Sigmoid colon (tissue), 7 donors: Measurements from ENCODE around the gene IL3. TPM values are rescaled to one million over a fixed set of nuclear protein-coding genes. Genes with fewer than 3 reads are reported as not detected.

ENCODE experiments used
- DNase-seq: peaks from one replicate; pipeline ENCODE4 v3.0.0-alpha.2; 2019
- H3K27ac ChIP-seq, 4 donors: fragments of 200-600 bp; sonication (generic); one replicate each; pipeline ENCODE4 v1.5.1; 2016 to 2019; ENCODE audit warnings: mild to moderate bottlenecking in 1 of 4
- H3K27me3 ChIP-seq, 3 donors: fragments of 200-600 bp; sonication (generic); one replicate each; pipeline ENCODE4 v1.5.1; 2019; ENCODE audit warnings: mild to moderate bottlenecking in 1 of 3
- H3K36me3 ChIP-seq, 4 donors: fragments of 200-600 bp; sonication (generic); one replicate each; pipeline ENCODE4 v1.5.1; 2016 to 2019
- H3K4me1 ChIP-seq, 4 donors: fragments of 200-600 bp; sonication (generic); one replicate each; pipeline ENCODE4 v1.5.1; 2017 to 2019
- H3K4me3 ChIP-seq, 4 donors: fragments of 200-600 bp; sonication (generic); one replicate each; pipeline ENCODE4 v1.5.1; 2017 to 2019; ENCODE audit warnings: mild to moderate bottlenecking in 2 of 4, moderate library complexity in 1 of 4
- H3K9me3 ChIP-seq, 4 donors: fragments of 200-600 bp in 3 of 4; sonication (generic) in 3 of 4; one replicate each; pipeline versions ENCODE4 v1.5.1 to v1.6.1; 2013 to 2019
- EP300 ChIP-seq, 4 donors: sonication (generic); formaldehyde crosslinking; IDR thresholded peaks; one replicate each; pipeline ENCODE4 v1.6.1; 2017; ENCODE audit warnings: antibody characterized with exemption in 4 of 4
- POLR2A ChIP-seq, 2 donors: fragments of 450-650 bp; IDR thresholded peaks; one replicate each; pipeline ENCODE4 v1.6.1; 2016; ENCODE audit warnings: antibody characterized with exemption in 2 of 2, mild to moderate bottlenecking in 2 of 2, moderate library complexity in 2 of 2
- POLR2AphosphoS5 ChIP-seq, 4 donors: sonication (generic); formaldehyde crosslinking; IDR thresholded peaks; one replicate each; pipeline ENCODE4 v1.6.1; 2017; ENCODE audit warnings: antibody characterized with exemption in 4 of 4
- WGBS, 2 donors: extraction: QIAGEN DNeasy Blood & Tissue Kit; methylation state at CpG; one replicate each; pipeline ENCODE4 v1.1.7; 2013; 5-methylcytosine and 5-hydroxymethylcytosine counted together
- intact Hi-C: fragments of 100-400 bp; cut with DNase I; formaldehyde crosslinking; loops from one replicate; pipeline ENCODE4 v1.15.1; 2023
- polyA plus RNA-seq, 3 donors: library from polyadenylated mRNA; stranded (reverse); fragments of 200-250 nt; gene quantifications; one replicate each; pipeline ENCODE4 v1.2.3, GENCODE V29; 2013
- total RNA-seq, 4 donors: library from RNA; depleted of rRNA; stranded (reverse); fragments of >200 nt; gene quantifications; one replicate each; pipeline ENCODE4 v1.1.0, GENCODE V29; 2016
- TF ChIP-seq, protein P1 (sequence below), 4 experiments: fragments of 450-650 bp in 3 of 4; fragments of 200-600 bp in 1 of 4; IDR thresholded peaks; one replicate each; pipeline ENCODE4 v1.5.1; 2016 to 2019; ENCODE audit warnings: antibody characterized with exemption in 4 of 4, mild to moderate bottlenecking in 3 of 4, moderate library complexity in 2 of 4
- donor health status: healthy with polysubstance abuse.
- donor health status: Bipolar disorder and iron deficiency.
- donor health status: healthy.

The IL3 gene
- total and polyA plus RNA-seq, 7 donors: not detected

DNA sequence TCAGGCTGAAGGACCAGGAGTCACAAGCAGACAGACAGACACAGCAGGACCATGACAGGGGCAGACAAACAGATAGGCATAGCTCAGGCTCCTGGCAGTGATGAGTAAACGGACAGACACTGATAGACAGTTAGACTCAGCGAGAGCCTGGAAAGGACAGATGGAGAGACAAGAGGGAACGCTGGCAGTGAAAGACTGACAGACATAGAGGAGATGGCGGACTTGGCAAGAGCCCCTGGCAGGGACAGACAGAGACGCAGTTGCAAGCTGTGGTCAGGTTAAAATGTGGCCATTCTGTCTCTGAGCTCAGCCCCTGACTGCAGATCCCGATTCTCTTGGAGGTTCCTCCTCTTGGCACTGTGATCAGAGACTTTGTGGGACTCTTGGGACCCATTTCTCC, 26.7 kb downstream of the IL3 start:
- TF ChIP-seq POLR2A (IDR thresholded peaks at IDR 0.05): no peak
- H3K27ac ChIP-seq: no peak overlapping the region
- H3K9me3 ChIP-seq: no peaks in the 10 kb centered on the region
- no peaks in the 10 kb centered on the region for H3K36me3 ChIP-seq
- no peak overlapping the region for H3K4me3 ChIP-seq
- no peak for DNase-seq
- H3K27me3 ChIP-seq: no peaks in the 10 kb centered on the region
- no peaks in the 10 kb centered on the region for H3K4me1 ChIP-seq
- intact Hi-C loops: no loop called here
- WGBS, 2 donors: 93% methylated on average over 6 of the region's 6 CpGs

DNA sequence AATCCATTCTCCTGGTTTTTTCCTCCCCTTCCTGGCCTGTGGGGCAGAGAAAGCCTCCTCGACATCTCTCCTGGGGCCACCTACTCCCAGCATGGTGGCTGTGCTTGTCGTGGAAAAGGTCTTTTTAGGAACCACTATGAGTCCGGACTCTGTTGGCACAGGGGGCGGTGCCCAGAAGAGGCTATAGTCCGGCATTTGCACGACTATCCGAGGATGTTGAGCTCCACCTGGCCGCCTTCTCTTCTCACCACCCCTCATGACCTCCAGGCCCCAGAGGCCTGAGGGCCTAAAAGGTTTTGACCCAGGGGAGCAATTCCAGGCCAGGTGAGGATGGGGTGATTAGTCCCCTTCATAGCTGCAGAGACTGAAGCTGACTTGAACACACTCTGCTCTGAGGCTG, 27.2 kb downstream of the IL3 start:
- intact Hi-C loops: no loop called here
- 75 to 82% methylated on average over 8 of the region's 8 CpGs for WGBS, 2 donors
- H3K4me3 ChIP-seq: no peak overlapping the region
- H3K27ac ChIP-seq: no peak overlapping the region
- H3K9me3 ChIP-seq: no peaks in the 10 kb centered on the region
- peak; percentile 36 for DNase-seq
- H3K36me3 ChIP-seq: no peaks in the 10 kb centered on the region
- H3K4me1 ChIP-seq: no peaks in the 10 kb centered on the region
- TF ChIP-seq, protein P1, sequence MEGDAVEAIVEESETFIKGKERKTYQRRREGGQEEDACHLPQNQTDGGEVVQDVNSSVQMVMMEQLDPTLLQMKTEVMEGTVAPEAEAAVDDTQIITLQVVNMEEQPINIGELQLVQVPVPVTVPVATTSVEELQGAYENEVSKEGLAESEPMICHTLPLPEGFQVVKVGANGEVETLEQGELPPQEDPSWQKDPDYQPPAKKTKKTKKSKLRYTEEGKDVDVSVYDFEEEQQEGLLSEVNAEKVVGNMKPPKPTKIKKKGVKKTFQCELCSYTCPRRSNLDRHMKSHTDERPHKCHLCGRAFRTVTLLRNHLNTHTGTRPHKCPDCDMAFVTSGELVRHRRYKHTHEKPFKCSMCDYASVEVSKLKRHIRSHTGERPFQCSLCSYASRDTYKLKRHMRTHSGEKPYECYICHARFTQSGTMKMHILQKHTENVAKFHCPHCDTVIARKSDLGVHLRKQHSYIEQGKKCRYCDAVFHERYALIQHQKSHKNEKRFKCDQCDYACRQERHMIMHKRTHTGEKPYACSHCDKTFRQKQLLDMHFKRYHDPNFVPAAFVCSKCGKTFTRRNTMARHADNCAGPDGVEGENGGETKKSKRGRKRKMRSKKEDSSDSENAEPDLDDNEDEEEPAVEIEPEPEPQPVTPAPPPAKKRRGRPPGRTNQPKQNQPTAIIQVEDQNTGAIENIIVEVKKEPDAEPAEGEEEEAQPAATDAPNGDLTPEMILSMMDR (IDR thresholded peaks at IDR 0.05): no peak
- TF ChIP-seq POLR2A (IDR thresholded peaks at IDR 0.05) (no peak), POLR2AphosphoS5 (IDR thresholded peaks at IDR 0.05) (no peak), EP300 (IDR thresholded peaks at IDR 0.05) (no peak)
- no peaks in the 10 kb centered on the region for H3K27me3 ChIP-seq

DNA sequence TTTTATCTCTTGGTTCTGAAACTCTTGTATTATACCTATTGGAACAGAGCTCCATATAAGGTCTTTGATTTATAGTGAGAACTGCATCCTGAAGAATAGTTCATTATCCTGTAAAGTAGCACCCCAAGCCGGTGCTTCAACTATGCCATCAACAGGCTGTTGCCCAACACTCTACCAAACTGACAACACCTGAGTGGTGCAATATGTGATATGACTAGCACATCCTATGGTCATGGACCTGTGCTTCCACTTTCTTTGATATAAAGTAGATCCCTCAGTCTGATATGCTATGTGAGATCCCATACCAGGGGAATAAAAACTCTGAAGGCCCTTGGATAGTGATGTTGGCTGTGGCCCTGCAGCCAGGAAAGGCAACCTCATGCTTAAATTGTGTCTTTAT, 28.9 kb downstream of the IL3 start:
- no peaks in the 10 kb centered on the region for H3K36me3 ChIP-seq
- WGBS, 2 donors: 90 to 93% methylated on average over 1 of the region's 1 CpG
- no peak overlapping the region for H3K27ac ChIP-seq
- intact Hi-C loops: no loop called here
- no peaks in the 10 kb centered on the region for H3K4me1 ChIP-seq
- H3K4me3 ChIP-seq: no peak overlapping the region
- no peaks in the 10 kb centered on the region for H3K9me3 ChIP-seq
- no peak for TF ChIP-seq POLR2AphosphoS5 (IDR thresholded peaks at IDR 0.05)
- TF ChIP-seq EP300 (IDR thresholded peaks at IDR 0.05): no peak
- TF ChIP-seq, protein P1 (IDR thresholded peaks at IDR 0.05): no peak
- TF ChIP-seq POLR2A (IDR thresholded peaks at IDR 0.05): no peak
- DNase-seq: no peak
- no peaks in the 10 kb centered on the region for H3K27me3 ChIP-seq

DNA sequence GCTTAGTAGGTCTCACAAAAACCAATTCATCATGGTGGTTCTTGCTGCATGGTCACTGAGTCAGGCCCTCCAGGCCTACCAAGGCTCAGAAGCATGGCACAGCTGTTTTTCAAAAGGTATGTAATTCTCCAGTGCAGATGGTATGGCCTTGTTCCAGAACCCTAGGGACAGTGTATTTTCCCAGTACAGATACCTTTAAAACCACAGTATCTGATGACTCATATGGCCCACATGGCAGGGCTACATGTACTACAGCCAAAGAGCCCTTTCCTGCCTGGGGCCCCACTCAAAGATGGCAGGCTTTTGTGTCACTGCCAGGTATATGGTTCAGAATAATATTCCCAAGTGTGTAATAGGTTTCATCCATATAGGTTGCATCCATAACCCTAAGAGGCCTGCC, 29.7 kb downstream of the IL3 start:
- Histone ChIP-seq H3K27ac (no peak overlapping the region), H3K36me3 (no peaks in the 10 kb centered on the region), H3K9me3 (no peaks in the 10 kb centered on the region), H3K4me3 (no peak overlapping the region), H3K27me3 (no peaks in the 10 kb centered on the region), H3K4me1 (no peaks in the 10 kb centered on the region)
- no peak for DNase-seq
- TF ChIP-seq POLR2AphosphoS5 (IDR thresholded peaks at IDR 0.05) (no peak), EP300 (IDR thresholded peaks at IDR 0.05) (no peak), POLR2A (IDR thresholded peaks at IDR 0.05) (no peak)
- TF ChIP-seq, protein P1 (IDR thresholded peaks at IDR 0.05): no peak
- intact Hi-C loops: no loop called here

DNA sequence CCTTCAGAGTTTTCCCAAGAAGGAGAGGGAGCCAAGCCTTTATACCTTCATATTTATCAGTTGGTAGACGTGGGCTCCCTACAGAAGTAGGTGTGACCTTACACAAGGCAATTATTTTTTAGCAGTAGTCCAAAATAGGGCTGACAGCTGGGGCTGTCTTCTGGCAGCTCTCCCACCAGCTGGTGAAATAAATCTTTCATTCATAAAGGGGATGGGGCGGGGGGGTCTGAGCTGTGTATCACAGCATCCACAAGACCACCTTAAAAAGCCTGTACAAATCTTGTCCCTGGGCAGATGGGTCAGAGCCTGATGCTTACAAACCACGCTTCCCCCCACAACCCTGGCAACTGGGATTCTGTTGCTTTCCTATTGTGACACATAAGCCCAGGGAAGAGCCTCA, 32.8 kb downstream of the IL3 start:
- no peaks in the 10 kb centered on the region for H3K9me3 ChIP-seq
- TF ChIP-seq EP300 (IDR thresholded peaks at IDR 0.05): no peak
- TF ChIP-seq POLR2A (IDR thresholded peaks at IDR 0.05): no peak
- no peak for TF ChIP-seq POLR2AphosphoS5 (IDR thresholded peaks at IDR 0.05)
- TF ChIP-seq, protein P1 (IDR thresholded peaks at IDR 0.05): no peak
- intact Hi-C loops: no loop called here

More for the DNA sequence above, 32.8 kb downstream of the IL3 start:
- 41 to 48% methylated on average over 3 of the region's 3 CpGs for WGBS, 2 donors
- Histone ChIP-seq H3K4me1 (no peaks in the 10 kb centered on the region), H3K27me3 (no peaks in the 10 kb centered on the region), H3K36me3 (no peaks in the 10 kb centered on the region), H3K27ac (no peak overlapping the region), H3K4me3 (no peak overlapping the region)
- no peak for DNase-seq
